ENCODE results near the gene NUP58. TPM values are rescaled to one million over a fixed set of nuclear protein-coding genes. Genes with fewer than 3 reads are reported as not detected.

Gene NUP58
- total and polyA plus RNA-seq, 9 of the 15 experiments (the other 6 are each of a cell fraction or from before 2014, with no cell fraction given) = 12.5 to 98.0 (median 42.6) TPM

DNA sequence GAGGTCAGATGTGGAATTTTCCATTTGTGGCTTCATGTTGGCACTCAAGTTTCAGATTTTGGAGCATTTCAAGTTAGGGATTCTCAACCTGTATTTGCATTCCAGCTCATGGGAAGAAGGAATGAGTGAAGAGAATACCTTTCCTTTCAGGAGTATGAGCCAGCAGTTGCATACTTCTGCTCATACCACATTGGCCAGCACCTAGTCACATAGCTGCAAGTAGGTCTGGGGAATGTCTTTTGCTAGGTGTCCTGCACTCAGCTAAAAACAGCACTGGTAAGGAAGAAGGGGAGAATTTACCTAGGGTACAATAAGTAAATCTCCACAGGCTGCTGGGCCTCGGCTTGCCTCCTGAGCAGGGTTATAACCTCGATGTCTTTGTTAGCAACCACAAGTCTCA lies 45.7 kb downstream of the NUP58 start:
- Histone ChIP-seq H3K9me3 (replicated peaks; ENCODE audit: control insufficient read depth, insufficient read depth, low read depth, low read length) (no peaks in the 10 kb centered on the region), H3K79me2 (ENCODE audit: control insufficient read depth, insufficient read depth, low read length) (no peaks in the 10 kb centered on the region), H3K27me3 (ENCODE audit: control insufficient read depth in 2 of 2, insufficient read depth in 2 of 2, low read length in 2 of 2) (no peaks in the 10 kb centered on the region), H3K4me2 (ENCODE audit: insufficient read depth, low read length) (no peak overlapping the region), H3K4me1 (replicated peaks in 1 of 2; ENCODE audit: control insufficient read depth in 2 of 2, insufficient read depth in 2 of 2, low read length in 2 of 2) (peaks cover 5 to 9% of the 10 kb centered on the region in 2 experiments; a peak in 3 of 5 replicates), H3K36me3 (ENCODE audit: control insufficient read depth, insufficient read depth, low read length) (no peaks in the 10 kb centered on the region; the same call in 2 of the 3 replicates), H3K9me1 (ENCODE audit: control insufficient read depth, insufficient read depth, low read length) (no peaks in the 10 kb centered on the region), H3K27ac (ENCODE audit: extremely low read depth, low read depth, low read length) (no peak overlapping the region), H3K4me3 (no peak overlapping the region), H2AFZ (ENCODE audit: low read depth, low read length) (no peak overlapping the region), H4K20me1 (replicated peaks; ENCODE audit: control insufficient read depth, insufficient read depth, low read length) (no peaks in the 10 kb centered on the region), H3K9ac (ENCODE audit: insufficient read depth in 1 of 2, low read depth in 2 of 2, low read length in 2 of 2) (no peak overlapping the region)
- no peak for FAIRE-seq
- intact Hi-C loops (cut with micrococcal nuclease) (no loop called here), in situ Hi-C loops (cut with MboI) (no loop called here)
- ChIA-PET CTCF (ENCODE audit: low intra/inter-chr PET ratio) (no interaction called here), POLR2A (no interaction called here)
- no peak; the same call in 1 of the 3 replicates for ATAC-seq
- WGBS (ENCODE audit: insufficient coverage, low coverage, missing lambda C conversion rate) = 69% methylated on average over 2 of the region's 2 CpGs
- BruUV-seq (replicated peaks) = no TSS peak
- DNase-seq (ENCODE audit: extremely low read depth in 1 of 4, low spot score in 3 of 4) = no peak
- TF ChIP-seq NR2F6 (CRISPR knock-in tag; IDR thresholded peaks at IDR 0.05) (no peak), ETS2 (tag; IDR thresholded peaks at IDR 0.05; ENCODE audit: borderline replicate concordance, poor library complexity, severe bottlenecking) (no peak), PCBP2 (IDR thresholded peaks at IDR 0.05; ENCODE audit: low read depth, low read length, poor library complexity, severe bottlenecking) (no peak), BCL6 (CRISPR knock-in tag; IDR thresholded peaks at IDR 0.05) (no peak), COPS2 (conservative IDR thresholded peaks at IDR 0.05) (no peak), BRF1 (IDR thresholded peaks at IDR 0.05; ENCODE audit: borderline replicate concordance, extremely low read depth, insufficient read length) (no peak), PTRF (tag; IDR thresholded peaks at IDR 0.05) (no peak), ZNF41 (CRISPR knock-in tag; conservative IDR thresholded peaks at IDR 0.05) (no peak), MAFG (tag; conservative IDR thresholded peaks at IDR 0.05) (no peak)
- TF ChIP-seq, protein P1, sequence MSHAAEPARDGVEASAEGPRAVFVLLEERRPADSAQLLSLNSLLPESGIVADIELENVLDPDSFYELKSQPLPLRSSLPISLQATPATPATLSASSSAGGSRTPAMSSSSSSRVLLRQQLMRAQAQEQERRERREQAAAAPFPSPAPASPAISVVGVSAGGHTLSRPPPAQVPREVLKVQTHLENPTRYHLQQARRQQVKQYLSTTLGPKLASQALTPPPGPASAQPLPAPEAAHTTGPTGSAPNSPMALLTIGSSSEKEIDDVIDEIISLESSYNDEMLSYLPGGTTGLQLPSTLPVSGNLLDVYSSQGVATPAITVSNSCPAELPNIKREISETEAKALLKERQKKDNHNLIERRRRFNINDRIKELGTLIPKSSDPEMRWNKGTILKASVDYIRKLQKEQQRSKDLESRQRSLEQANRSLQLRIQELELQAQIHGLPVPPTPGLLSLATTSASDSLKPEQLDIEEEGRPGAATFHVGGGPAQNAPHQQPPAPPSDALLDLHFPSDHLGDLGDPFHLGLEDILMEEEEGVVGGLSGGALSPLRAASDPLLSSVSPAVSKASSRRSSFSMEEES (CRISPR knock-in tag; IDR thresholded peaks at IDR 0.05) = no peak
- TF ChIP-seq, protein P2, sequence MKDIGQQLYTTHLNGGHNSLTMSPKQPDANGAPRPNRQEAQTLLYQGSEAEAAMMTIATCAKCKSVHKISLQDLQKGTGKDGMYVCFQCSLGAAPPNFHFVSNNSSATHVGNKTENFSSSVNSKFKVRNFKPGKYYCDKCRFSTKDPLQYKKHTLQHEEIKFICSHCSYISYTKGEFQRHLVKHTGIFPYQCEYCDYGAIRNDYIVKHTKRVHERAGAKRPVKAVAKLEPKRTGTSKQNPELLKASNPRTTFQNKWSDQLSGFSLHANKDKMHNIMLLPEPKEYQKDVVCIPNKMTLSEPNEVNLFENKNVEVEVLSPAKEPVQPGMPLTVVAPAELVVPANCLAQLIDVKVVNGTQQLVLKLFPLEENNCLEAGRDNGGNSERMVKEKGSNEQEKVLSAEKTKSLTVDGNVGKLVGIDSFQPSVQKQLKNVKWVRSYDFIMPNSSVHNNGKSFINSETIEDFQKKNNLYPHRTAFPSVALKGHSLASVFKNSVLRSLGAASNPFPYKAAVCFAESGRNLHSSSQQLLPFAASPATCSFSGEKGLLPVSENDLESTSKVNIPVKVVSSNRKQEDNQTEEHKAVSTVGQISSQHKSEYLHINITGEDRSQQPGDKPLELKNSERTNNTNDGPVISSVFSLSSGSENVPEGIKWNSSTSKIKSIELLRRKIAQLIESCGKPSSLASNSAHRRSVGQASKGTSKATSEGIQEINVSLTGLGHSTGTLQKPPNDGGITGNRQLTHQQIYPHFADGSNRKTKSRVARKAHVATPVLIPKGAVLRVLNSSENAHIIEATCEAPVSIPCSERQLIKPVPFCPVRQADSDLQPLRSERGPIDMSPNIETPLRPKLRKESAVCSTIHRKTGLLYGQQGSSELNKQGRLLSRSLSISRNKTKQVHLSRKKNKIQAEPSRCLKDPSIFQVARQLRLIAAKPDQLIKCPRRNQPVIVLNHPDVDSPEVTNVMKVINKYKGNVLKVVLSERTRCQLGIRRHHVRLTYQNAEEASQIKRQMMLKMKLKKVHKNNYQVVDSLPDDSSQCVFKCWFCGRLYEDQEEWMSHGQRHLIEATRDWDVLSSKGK (CRISPR knock-in tag; IDR thresholded peaks at IDR 0.05) = no peak
